ENCODE measurements around the gene FAM90A1.
A peak's percentile ranks its signal among the peaks of the same experiment; 100 is the strongest.
"Not testable (repeated sequence)": the region's sequence is repeated elsewhere in the genome, so short reads cannot be mapped to it uniquely, and the experiment has no call there.

FAM90A1 gene, protein sequence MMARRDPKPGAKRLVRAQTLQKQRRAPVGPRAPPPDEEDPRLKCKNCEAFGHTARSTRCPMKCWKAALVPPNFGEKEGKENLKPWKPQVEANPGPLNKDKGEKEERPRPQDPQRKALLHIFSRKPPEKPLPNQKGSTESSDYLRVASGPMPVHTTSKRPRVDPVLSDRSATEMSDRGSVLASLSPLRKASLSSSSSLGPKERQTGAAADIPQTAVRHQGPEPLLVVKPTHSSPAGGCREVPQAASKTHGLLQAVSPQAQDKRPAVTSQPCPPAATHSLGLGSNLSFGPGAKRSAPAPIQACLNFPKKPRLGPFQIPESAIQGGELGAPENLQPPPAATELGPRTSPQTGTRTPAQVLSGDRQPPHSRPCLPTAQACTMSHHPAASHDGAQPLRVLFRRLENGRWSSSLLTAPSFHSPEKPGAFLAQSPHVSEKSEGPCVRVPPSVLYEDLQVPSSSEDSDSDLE

DNA sequence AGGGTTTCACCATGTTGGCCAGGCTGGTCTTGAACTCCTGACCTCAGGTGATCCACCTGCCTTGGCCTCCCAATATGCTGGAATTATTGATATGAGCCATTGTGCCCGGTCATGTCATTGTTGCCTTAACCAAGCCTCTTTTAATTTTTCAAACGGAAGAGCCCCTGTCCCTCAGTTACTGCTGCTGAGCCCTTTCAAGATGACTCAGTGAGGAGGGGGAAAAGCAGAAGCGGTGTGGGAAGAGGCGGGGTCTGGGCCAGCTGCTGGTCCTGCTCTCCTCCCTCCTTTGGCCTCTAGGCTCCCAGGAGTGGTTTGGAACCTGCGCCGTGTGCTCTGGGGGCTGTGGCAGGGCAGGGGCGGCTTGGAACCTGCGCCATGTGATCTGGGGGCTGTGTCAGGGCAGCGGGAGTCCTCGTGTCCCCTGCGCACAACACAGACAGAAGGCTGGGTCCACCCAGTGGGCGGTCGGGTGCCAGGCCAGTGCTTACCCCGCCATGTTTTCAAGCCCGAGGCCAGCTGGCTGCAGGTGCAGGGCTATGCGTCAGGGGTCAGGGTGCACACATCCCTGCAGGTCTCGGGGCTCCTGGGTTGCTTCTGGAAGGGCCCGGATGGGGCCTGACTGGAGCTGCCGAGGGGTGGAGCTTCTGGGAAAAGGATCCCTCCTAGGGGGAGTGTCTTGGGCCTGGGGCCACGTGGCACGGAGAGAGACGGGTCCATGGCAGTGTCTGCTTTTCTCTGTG is at the start of gene FAM90A1:
Gene FAM90A1, minus strand, starts transcription at position 627 of the 740 bp plus-strand sequence. CDS start 2,786 bp downstream, outside the sequence.
- not testable (repeated sequence) for H3K9me3 Mint-ChIP-seq; H3K36me3 Mint-ChIP-seq (ENCODE audit: low read depth); H3K27me3 Mint-ChIP-seq
- peak within 1 kb of the TSS; percentile 75 for H3K4me3 Mint-ChIP-seq
- peak within 1 kb of the TSS; percentile 80 for H3K27ac Mint-ChIP-seq
- peak; percentile 62 for DNase-seq
- H3K4me1 Mint-ChIP-seq (ENCODE audit: low read depth) = peaks cover 17% of the 10 kb centered on the region

DNA sequence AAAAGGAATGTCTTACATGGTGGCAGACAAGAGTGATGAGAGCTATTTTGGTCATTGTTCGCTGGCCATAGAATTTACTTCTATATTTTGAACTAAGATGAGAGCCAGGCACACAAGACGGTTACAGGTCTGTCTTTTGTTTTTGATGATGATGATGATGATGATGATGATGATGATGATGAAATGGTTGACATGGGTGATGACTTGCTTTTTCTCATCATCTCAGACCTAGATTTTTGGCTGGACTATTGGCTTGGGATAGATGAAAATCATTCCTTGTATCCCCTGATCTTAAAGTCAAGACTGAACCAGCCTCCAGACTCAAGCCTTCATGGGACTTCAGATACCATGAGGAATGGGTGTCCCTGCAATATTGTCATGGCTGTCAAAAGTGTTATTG is 49.0 kb upstream of the FAM90A1 start:
- not testable (repeated sequence) for H3K36me3 Mint-ChIP-seq (ENCODE audit: low read depth); DNase-seq

DNA sequence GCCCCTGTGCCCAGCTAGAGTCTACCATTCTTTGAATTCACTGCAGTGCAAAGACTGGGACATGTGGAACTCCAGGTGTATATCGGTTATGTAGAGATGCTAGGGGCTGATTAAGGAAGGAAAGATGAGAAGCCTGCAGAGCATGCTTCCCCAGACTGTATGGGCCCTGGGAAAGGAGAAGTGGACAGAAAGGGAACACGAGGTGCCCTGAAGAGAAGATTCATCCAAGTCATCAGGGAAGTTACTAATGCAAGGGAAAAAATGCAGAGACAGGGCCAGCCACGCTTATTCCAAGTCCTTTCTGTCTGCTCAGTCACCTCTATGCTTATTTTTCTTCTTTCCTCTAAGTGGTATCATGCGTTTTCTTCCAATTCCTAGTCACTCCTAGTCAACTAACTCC is 39.3 kb upstream of the FAM90A1 start:
- not testable (repeated sequence) for H3K36me3 Mint-ChIP-seq (ENCODE audit: low read depth); H3K4me3 Mint-ChIP-seq; DNase-seq; H3K27ac Mint-ChIP-seq; H3K27me3 Mint-ChIP-seq; H3K9me3 Mint-ChIP-seq; H3K4me1 Mint-ChIP-seq (ENCODE audit: low read depth)

More for the DNA sequence above, 49.0 kb upstream of the FAM90A1 start:
- H3K9me3 Mint-ChIP-seq; H3K27me3 Mint-ChIP-seq; H3K4me3 Mint-ChIP-seq; H3K4me1 Mint-ChIP-seq (ENCODE audit: low read depth); H3K27ac Mint-ChIP-seq: not testable (repeated sequence)

DNA sequence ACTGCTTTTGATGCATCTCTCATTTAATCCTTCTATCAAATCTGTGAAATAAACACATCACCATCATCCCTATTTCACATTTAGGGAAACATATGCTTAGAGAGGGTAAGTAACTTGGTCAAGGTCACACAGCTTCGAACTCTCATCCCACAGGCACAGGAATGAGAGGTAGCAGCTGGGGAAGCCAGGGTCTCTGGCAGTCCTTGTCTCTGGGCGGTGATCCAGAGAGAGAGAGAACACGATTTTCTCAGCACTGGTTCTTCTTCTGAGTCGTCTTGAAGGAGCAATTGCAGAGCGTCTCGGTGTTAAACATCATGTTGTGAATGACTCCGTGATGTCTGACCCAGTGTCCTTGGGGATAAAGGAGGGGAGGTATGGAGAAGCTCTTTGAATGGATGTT is 36.8 kb upstream of the FAM90A1 start:
- H3K4me3 Mint-ChIP-seq; H3K36me3 Mint-ChIP-seq (ENCODE audit: low read depth); H3K9me3 Mint-ChIP-seq; H3K4me1 Mint-ChIP-seq (ENCODE audit: low read depth); DNase-seq; H3K27ac Mint-ChIP-seq; H3K27me3 Mint-ChIP-seq: not testable (repeated sequence)

DNA sequence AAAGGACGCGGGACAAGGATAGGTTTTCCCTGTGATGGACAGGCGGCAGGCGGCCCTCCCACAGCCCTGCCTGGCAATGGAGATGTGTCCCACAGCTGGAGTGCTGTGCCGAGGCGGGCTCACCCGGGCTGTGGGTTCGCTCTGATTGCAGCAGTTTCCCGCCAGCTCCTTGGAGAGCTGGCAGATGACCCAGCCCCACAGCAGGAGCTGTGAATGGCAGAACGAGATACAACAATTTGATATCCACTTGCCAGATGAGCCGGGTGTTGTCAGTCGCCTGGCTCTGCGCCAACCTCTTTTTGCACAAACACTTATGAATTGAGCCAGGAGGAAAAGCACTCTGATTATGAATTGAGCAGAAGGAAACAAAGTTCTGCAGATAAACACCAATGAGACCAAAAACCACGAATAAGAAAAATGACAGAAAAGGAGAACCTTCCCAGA is 33.7 kb upstream of the FAM90A1 start:
- not testable (repeated sequence) for H3K36me3 Mint-ChIP-seq (ENCODE audit: low read depth); DNase-seq; H3K4me3 Mint-ChIP-seq; H3K4me1 Mint-ChIP-seq (ENCODE audit: low read depth); H3K27me3 Mint-ChIP-seq; H3K27ac Mint-ChIP-seq; H3K9me3 Mint-ChIP-seq

DNA sequence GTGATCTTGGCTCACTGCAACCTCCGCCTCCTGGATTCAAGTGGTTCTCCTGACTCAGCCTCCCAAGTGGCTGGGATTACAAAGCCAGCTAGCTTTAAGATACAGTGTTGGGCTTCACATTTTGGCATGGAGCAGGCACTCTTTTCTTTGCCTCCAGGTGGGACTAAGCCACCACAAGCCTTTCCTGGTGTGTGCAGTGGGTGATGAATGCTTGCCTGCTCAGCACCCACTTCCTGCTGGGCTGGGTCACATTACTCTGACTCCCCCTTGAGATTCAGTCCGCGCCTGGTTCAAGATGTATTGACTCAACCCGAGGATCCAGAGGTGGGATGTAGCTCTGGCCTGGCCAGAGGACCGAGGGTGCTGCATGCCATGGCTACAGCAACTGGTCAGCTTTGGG is 28.9 kb upstream of the FAM90A1 start:
- H3K4me1 Mint-ChIP-seq (ENCODE audit: low read depth); DNase-seq; H3K27me3 Mint-ChIP-seq; H3K9me3 Mint-ChIP-seq; H3K36me3 Mint-ChIP-seq (ENCODE audit: low read depth); H3K4me3 Mint-ChIP-seq; H3K27ac Mint-ChIP-seq: not testable (repeated sequence)

DNA sequence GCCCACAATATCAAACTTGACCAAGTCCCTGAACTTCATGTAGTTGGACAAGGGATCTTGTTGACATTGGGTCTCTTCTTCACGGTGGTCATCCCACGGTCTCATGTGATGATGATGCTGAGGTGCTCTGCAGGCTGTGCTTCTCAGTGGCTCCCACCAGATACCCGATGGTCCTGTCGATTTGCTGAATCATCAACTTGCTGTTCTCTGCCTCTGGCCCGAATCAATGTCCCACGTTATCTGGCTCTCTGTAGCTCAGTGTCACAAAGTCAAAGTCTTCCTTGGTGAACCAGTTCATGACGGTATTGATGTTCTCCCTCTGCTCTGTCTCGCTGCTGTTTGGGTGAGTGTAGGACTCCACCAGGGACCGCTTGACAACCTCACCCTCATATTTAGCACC is 27.3 kb upstream of the FAM90A1 start:
- H3K4me1 Mint-ChIP-seq (ENCODE audit: low read depth); H3K27me3 Mint-ChIP-seq; H3K27ac Mint-ChIP-seq; H3K36me3 Mint-ChIP-seq (ENCODE audit: low read depth); H3K9me3 Mint-ChIP-seq; H3K4me3 Mint-ChIP-seq; DNase-seq: not testable (repeated sequence)

DNA sequence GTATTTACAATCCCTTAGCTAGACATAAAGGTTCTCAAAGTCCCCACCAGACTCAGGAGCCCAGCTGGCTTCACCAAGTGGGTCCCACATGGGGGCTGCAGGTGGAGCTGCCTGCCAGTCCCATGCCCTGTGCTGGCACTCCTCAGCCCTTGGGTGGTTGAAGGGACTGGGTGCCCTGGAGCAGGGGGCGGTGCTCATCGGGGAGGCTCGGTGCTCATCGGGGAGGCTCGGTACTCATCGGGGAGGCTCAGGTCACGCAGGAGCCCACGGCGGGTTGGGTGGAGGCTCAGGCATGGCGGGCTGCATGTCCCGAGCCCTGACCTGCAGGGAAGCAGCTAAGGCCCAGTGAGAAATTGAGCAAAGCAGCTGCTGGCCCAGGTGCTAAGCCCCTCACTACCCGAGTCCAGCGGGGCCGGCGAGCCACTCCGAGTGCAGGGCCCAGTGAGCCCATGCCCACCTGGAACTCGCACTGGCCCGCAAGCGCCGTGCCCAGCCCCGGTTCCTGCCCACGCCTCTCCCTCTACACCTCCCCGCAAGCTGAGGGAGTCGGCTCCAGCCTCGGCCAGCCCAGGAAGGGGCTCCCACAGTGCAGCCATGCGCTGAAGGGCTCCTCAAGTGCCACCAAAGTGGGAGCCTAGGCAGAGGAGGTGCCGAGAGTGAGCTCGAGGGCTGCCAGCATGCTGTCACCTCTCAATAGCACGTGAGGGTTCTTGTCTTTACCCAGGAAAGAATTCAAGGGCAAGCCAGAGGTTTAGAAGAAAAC is 24.8 kb upstream of the FAM90A1 start:
- H3K9me3 Mint-ChIP-seq; DNase-seq; H3K4me1 Mint-ChIP-seq (ENCODE audit: low read depth); H3K27me3 Mint-ChIP-seq; H3K4me3 Mint-ChIP-seq; H3K27ac Mint-ChIP-seq; H3K36me3 Mint-ChIP-seq (ENCODE audit: low read depth): not testable (repeated sequence)

DNA sequence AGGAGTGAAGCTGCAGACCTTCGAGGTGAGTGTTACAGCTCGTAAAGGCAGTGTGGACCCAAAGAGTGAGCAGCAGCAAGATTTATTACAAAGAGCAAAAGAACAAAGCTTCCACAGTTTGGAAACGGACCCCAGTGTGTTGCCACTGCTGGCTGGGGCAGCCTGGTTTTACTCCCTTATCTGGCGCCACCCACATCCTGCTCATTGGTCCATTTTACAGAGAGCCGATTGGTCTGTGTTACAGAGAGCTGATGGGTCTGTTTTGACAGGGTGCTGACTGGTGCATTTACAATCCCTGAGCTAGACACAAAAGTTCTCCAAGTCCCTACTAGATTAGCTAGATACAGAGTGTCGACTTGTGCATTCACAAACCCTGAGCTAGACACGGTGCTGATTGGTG is 24.2 kb upstream of the FAM90A1 start:
- H3K4me1 Mint-ChIP-seq (ENCODE audit: low read depth); H3K27me3 Mint-ChIP-seq; H3K4me3 Mint-ChIP-seq; H3K9me3 Mint-ChIP-seq; H3K27ac Mint-ChIP-seq; H3K36me3 Mint-ChIP-seq (ENCODE audit: low read depth); DNase-seq: not testable (repeated sequence)

DNA sequence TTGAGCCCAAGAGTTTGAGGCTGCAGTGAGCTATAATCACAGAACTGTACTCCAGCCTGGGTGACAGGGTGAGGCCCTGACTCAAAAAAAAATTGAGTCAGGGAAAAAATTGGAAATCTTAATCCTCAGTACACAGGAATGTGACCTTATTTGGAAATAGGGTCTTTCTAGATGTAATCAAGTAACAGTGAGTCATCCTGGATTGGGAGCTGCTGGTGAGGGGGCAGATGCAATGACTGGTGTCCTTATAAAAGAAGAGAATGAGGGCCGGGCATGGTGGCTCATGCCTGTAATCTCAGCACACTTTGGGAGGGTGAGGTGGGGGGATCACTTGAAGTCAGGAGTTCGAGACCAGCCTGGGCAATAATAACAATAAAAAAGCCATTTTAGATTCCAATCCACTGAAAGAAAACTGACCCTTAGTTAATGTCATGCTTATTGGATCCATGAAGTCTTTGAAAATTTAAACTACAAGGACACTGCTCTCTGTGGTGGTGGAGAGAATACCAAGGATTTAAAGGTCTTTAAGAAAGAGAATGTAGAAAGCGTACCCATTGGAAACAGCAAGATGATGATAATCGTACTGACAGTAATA is 19.6 kb upstream of the FAM90A1 start:
- peaks cover 16% of the 10 kb centered on the region for H3K4me1 Mint-ChIP-seq (ENCODE audit: low read depth)
- not testable (repeated sequence) for H3K27ac Mint-ChIP-seq; DNase-seq; H3K4me3 Mint-ChIP-seq; H3K9me3 Mint-ChIP-seq; H3K36me3 Mint-ChIP-seq (ENCODE audit: low read depth); H3K27me3 Mint-ChIP-seq

DNA sequence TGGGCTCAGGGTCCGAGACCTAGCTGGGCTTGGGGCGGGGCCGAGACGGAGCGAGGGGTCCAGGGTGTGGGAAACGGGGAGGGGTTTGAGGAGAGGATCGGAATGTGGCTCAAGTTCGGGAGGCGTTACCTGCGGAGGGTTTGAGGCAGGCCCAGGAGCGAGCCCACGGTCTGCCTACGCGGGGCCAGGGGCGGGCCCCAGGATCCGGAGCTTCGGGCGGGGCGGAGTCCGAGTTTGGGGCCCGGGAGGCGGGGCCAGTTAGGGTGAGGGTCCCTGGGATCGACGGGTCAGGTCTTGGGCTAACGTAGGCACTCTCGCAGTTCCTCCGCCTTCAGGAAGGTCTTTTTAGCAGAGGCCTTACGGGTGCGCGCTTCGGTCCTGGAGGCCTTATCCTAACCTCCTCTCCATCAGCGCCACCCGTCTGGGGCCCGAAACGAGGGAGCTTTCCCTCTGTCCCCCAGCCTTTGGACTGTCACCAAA is 16.3 kb upstream of the FAM90A1 start:
- not testable (repeated sequence) for H3K36me3 Mint-ChIP-seq (ENCODE audit: low read depth); H3K9me3 Mint-ChIP-seq; DNase-seq; H3K27me3 Mint-ChIP-seq
- Mint-ChIP-seq H3K4me3 (peak overlapping the region; percentile 88), H3K27ac (peak overlapping the region; percentile 99), H3K4me1 (ENCODE audit: low read depth) (peaks cover 26% of the 10 kb centered on the region)

DNA sequence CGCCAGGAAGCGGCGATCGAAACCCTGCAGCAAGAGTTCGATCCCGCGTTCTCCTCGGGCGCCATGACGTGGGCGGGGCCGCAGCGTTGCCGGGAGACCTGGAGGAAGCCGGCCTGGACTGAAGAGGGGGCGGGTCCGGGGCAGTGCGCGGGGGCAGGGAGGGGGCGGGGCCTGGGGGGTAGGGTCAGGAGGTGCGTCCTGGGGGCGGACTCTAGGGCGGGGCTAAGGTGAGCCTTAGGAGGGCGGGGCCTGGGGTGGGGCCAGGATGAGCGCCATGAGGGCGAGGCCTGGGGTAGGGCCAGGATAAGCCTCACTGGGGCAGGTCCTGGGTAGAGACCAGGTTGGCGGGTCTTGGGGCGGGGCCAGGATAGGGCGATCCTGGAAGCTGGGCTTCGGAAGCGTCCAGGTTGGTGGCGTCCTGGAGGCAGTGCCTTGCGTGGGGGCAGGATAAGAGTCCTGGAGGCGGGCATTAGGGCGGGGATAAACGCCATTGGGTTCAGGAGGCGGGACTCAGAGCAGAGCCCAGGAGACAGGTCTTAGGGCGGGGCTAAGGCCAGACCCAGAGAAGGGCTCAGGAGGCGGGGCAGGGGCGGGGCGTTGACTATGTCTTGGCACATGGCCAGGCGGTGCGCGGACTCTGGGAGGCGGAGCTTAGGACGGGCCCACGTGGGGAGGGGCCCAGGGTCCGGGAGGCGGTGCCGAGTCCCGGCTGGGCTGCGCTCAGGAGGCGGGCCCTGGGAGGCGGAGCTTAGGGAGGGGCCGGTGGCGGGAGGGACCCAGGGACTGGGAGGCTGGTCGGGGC is 15.7 kb upstream of the FAM90A1 start:
- peaks cover 10% of the 10 kb centered on the region for H3K36me3 Mint-ChIP-seq (ENCODE audit: low read depth)
- peak overlapping the region; percentile 99 for H3K27ac Mint-ChIP-seq
- peak; percentile 100 for DNase-seq
- not testable (repeated sequence) for H3K27me3 Mint-ChIP-seq, H3K9me3 Mint-ChIP-seq
- H3K4me3 Mint-ChIP-seq = peak overlapping the region; percentile 88
- peaks cover 26% of the 10 kb centered on the region for H3K4me1 Mint-ChIP-seq (ENCODE audit: low read depth)

DNA sequence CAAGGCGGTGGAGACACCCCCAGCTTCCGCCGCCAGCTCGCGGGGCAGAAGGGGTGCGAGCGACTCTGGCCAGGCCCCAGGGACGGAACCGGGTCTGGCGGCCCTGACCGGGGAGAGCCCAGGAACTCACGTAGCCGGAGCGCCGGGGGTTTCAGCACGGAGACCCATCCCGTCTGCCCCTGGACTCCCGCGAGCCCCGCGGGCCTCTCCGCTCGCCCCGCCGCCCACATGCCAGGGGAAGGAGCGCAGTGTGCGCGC is 15.1 kb upstream of the FAM90A1 start:
- Mint-ChIP-seq H3K4me1 (ENCODE audit: low read depth) (peaks cover 26% of the 10 kb centered on the region), H3K27ac (peak overlapping the region; percentile 87), H3K36me3 (ENCODE audit: low read depth) (peaks cover 13% of the 10 kb centered on the region), H3K4me3 (peak overlapping the region; percentile 83)
- not testable (repeated sequence) for H3K27me3 Mint-ChIP-seq, H3K9me3 Mint-ChIP-seq, DNase-seq
